ENCODE data around the gene MAGEH1. TPM values are rescaled to one million over a fixed set of nuclear protein-coding genes. Genes with fewer than 3 reads are reported as not detected.
"Not testable (repeated sequence)": the region's sequence is repeated elsewhere in the genome, so short reads cannot be mapped to it uniquely, and the experiment has no call there.

Gene MAGEH1
- total RNA-seq, 1 donor: 25.0 TPM

GRCh38 chrX:55451141-55451540 lies 786 bp upstream of the MAGEH1 start:
- Histone ChIP-seq H3K4me1 (ENCODE audit: insufficient read depth, low read length) (peaks cover 4% of the 10 kb centered on the region), H3K27me3 (ENCODE audit: insufficient read depth, low read length) (no peaks in the 10 kb centered on the region), H3K9me3 (ENCODE audit: low read depth, low read length) (no peaks in the 10 kb centered on the region), H3K36me3 (ENCODE audit: insufficient read depth, low read length) (no peaks in the 10 kb centered on the region), H2AFZ (ENCODE audit: low read length) (peak overlapping the region; percentile 90), H3K4me2 (ENCODE audit: insufficient read depth, low read length) (peak overlapping the region; percentile 79), H3K4me3 (ENCODE audit: insufficient read depth, low read length) (peak overlapping the region; percentile 73), H4K20me1 (ENCODE audit: insufficient read depth, low read length) (no peaks in the 10 kb centered on the region), H3K79me2 (ENCODE audit: insufficient read depth, low read length) (peaks cover 3% of the 10 kb centered on the region), H3K27ac (ENCODE audit: low read depth, low read length) (no peak overlapping the region)
- no peak for TF ChIP-seq CTCF (IDR thresholded peaks at IDR 0.05; ENCODE audit: extremely low read depth, low read depth, low read length)
- no peak for DNase-seq (ENCODE audit: insufficient read length, low spot score, missing footprints)

DNA sequence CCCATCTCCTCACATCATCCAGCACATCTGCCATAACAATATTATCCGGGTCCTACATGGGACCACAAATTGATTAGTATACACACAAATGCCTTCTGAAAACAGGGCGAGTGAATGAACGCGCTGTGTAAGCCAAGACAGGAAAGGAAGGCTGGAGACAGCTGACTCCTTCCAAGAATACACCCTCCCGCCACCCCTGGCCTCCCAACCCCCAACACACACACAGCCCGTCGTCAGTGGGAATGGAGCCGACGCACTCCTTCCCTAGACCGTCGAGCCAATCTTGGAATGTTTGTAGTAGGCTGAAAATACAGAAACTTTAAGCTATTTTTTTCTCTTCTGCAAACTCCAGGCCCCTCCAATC lies 319 bp upstream of the MAGEH1 start:
- Histone ChIP-seq H3K27me3 (ENCODE audit: insufficient read depth, low read length) (no peaks in the 10 kb centered on the region), H2AFZ (ENCODE audit: low read length) (peak overlapping the region; percentile 90), H3K4me3 (ENCODE audit: insufficient read depth, low read length) (peak overlapping the region; percentile 73), H3K36me3 (ENCODE audit: insufficient read depth, low read length) (no peaks in the 10 kb centered on the region), H3K4me2 (ENCODE audit: insufficient read depth, low read length) (peak overlapping the region; percentile 79), H3K4me1 (ENCODE audit: insufficient read depth, low read length) (peaks cover 4% of the 10 kb centered on the region), H3K79me2 (ENCODE audit: insufficient read depth, low read length) (peaks cover 3% of the 10 kb centered on the region), H3K9me3 (ENCODE audit: low read depth, low read length) (no peaks in the 10 kb centered on the region), H3K27ac (ENCODE audit: low read depth, low read length) (no peak overlapping the region), H4K20me1 (ENCODE audit: insufficient read depth, low read length) (no peaks in the 10 kb centered on the region)
- DNase-seq (ENCODE audit: insufficient read length, low spot score, missing footprints): no peak
- no peak for TF ChIP-seq CTCF (IDR thresholded peaks at IDR 0.05; ENCODE audit: extremely low read depth, low read depth, low read length)

DNA sequence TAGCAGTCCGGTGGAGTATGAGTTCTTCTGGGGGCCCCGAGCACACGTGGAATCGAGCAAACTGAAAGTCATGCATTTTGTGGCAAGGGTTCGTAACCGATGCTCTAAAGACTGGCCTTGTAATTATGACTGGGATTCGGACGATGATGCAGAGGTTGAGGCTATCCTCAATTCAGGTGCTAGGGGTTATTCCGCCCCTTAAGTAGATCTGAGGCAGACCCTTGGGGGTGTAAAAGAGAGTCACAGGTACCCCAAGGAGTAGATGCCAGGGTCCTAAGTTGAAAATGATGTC lies 852 bp downstream of the MAGEH1 start:
- H3K79me2 ChIP-seq (ENCODE audit: insufficient read depth, low read length): peaks cover 3% of the 10 kb centered on the region
- DNase-seq (ENCODE audit: insufficient read length, low spot score, missing footprints): no peak
- peak overlapping the region; percentile 90 for H2AFZ ChIP-seq (ENCODE audit: low read length)
- H3K27ac ChIP-seq (ENCODE audit: low read depth, low read length): peak overlapping the region; percentile 73
- H3K4me1 ChIP-seq (ENCODE audit: insufficient read depth, low read length): peaks cover 4% of the 10 kb centered on the region
- peak overlapping the region; percentile 73 for H3K4me3 ChIP-seq (ENCODE audit: insufficient read depth, low read length)
- no peaks in the 10 kb centered on the region for H3K36me3 ChIP-seq (ENCODE audit: insufficient read depth, low read length)
- no peaks in the 10 kb centered on the region for H4K20me1 ChIP-seq (ENCODE audit: insufficient read depth, low read length)
- peak overlapping the region; percentile 79 for H3K4me2 ChIP-seq (ENCODE audit: insufficient read depth, low read length)
- H3K9me3 ChIP-seq (ENCODE audit: low read depth, low read length): no peaks in the 10 kb centered on the region
- no peak for TF ChIP-seq CTCF (IDR thresholded peaks at IDR 0.05; ENCODE audit: extremely low read depth, low read depth, low read length)
- H3K27me3 ChIP-seq (ENCODE audit: insufficient read depth, low read length): no peaks in the 10 kb centered on the region

DNA sequence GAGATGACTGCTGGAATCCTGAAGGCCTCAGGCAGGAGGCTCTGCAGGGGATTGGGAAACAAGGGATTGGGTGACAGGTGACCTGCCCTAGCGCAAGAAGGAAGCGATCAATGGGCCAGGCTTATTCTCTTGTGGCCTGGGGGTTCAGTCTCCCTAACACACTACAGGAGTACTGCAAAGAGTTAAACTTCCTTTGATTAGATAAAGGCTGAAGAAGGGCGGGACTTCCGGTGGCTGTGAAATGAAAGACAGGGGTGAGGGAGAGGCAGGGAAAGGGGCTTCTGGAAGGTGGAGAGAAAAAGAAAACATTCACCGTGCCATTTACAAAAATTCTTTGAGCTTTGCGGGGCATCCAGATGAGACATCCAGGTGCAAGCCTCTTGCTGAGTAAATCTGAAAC lies 3.8 kb downstream of the MAGEH1 start:
- not testable (repeated sequence) for DNase-seq (ENCODE audit: insufficient read length, low spot score, missing footprints); H3K79me2 ChIP-seq (ENCODE audit: insufficient read depth, low read length); H3K27ac ChIP-seq (ENCODE audit: low read depth, low read length); H3K4me1 ChIP-seq (ENCODE audit: insufficient read depth, low read length); H3K36me3 ChIP-seq (ENCODE audit: insufficient read depth, low read length); H2AFZ ChIP-seq (ENCODE audit: low read length); H3K4me3 ChIP-seq (ENCODE audit: insufficient read depth, low read length); H3K9me3 ChIP-seq (ENCODE audit: low read depth, low read length); H4K20me1 ChIP-seq (ENCODE audit: insufficient read depth, low read length); H3K4me2 ChIP-seq (ENCODE audit: insufficient read depth, low read length); H3K27me3 ChIP-seq (ENCODE audit: insufficient read depth, low read length)

DNA sequence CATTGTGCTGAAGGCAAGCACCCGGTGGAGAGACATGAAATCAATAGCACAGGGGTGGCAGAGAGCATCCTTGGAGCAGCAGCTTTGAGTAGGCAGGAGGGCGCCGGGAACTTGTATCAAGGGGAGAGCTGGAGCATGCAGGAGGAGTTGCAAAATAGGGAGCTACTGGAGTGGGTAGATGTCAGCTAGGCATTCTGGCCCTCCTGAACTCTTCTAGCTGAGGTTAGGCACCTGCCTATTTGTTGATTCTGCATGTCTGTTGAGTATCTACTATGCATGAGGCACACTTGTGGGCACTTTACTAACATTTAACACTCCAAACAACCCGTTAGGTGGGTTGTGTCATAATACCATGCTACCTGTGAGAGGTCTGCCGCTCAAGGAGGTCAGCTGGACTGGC lies 7.5 kb downstream of the MAGEH1 start:
- H3K36me3 ChIP-seq (ENCODE audit: insufficient read depth, low read length); H3K79me2 ChIP-seq (ENCODE audit: insufficient read depth, low read length); H3K9me3 ChIP-seq (ENCODE audit: low read depth, low read length); H2AFZ ChIP-seq (ENCODE audit: low read length); H3K27me3 ChIP-seq (ENCODE audit: insufficient read depth, low read length); H4K20me1 ChIP-seq (ENCODE audit: insufficient read depth, low read length); H3K27ac ChIP-seq (ENCODE audit: low read depth, low read length); H3K4me1 ChIP-seq (ENCODE audit: insufficient read depth, low read length); DNase-seq (ENCODE audit: insufficient read length, low spot score, missing footprints); H3K4me2 ChIP-seq (ENCODE audit: insufficient read depth, low read length); H3K4me3 ChIP-seq (ENCODE audit: insufficient read depth, low read length): not testable (repeated sequence)

GRCh38 chrX:55459926-55460325 lies 8.0 kb downstream of the MAGEH1 start:
- not testable (repeated sequence) for H3K4me2 ChIP-seq (ENCODE audit: insufficient read depth, low read length); H3K4me1 ChIP-seq (ENCODE audit: insufficient read depth, low read length); DNase-seq (ENCODE audit: insufficient read length, low spot score, missing footprints)

GRCh38 chrX:55464050-55464449 lies 12.1 kb downstream of the MAGEH1 start:
- not testable (repeated sequence) for H3K4me2 ChIP-seq (ENCODE audit: insufficient read depth, low read length); H3K4me3 ChIP-seq (ENCODE audit: insufficient read depth, low read length); DNase-seq (ENCODE audit: insufficient read length, low spot score, missing footprints); H3K79me2 ChIP-seq (ENCODE audit: insufficient read depth, low read length); H3K27ac ChIP-seq (ENCODE audit: low read depth, low read length); H2AFZ ChIP-seq (ENCODE audit: low read length); H3K4me1 ChIP-seq (ENCODE audit: insufficient read depth, low read length); H3K9me3 ChIP-seq (ENCODE audit: low read depth, low read length); H4K20me1 ChIP-seq (ENCODE audit: insufficient read depth, low read length); H3K27me3 ChIP-seq (ENCODE audit: insufficient read depth, low read length); H3K36me3 ChIP-seq (ENCODE audit: insufficient read depth, low read length)

More at GRCh38 chrX:55459926-55460325, 8.0 kb downstream of the MAGEH1 start:
- H3K36me3 ChIP-seq (ENCODE audit: insufficient read depth, low read length); H3K9me3 ChIP-seq (ENCODE audit: low read depth, low read length); H3K4me3 ChIP-seq (ENCODE audit: insufficient read depth, low read length); H3K27me3 ChIP-seq (ENCODE audit: insufficient read depth, low read length); H3K27ac ChIP-seq (ENCODE audit: low read depth, low read length); H4K20me1 ChIP-seq (ENCODE audit: insufficient read depth, low read length); H3K79me2 ChIP-seq (ENCODE audit: insufficient read depth, low read length); H2AFZ ChIP-seq (ENCODE audit: low read length): not testable (repeated sequence)
